GM12872 (cell line): ENCODE results near the gene CFAP410.

Experiments used
- TF ChIP-seq, protein P1 (sequence below): IDR thresholded peaks from 3 replicates; pipeline ENCODE4 v1.5.1; 2011; ENCODE audit warnings: low read depth, mild to moderate bottlenecking, low read length, moderate library complexity; ENCODE audit not compliant: insufficient read depth

The CFAP410 gene

GRCh38 chr21:44290327-44291077, 48.7 kb downstream of the CFAP410 start:
- TF ChIP-seq, protein P1, sequence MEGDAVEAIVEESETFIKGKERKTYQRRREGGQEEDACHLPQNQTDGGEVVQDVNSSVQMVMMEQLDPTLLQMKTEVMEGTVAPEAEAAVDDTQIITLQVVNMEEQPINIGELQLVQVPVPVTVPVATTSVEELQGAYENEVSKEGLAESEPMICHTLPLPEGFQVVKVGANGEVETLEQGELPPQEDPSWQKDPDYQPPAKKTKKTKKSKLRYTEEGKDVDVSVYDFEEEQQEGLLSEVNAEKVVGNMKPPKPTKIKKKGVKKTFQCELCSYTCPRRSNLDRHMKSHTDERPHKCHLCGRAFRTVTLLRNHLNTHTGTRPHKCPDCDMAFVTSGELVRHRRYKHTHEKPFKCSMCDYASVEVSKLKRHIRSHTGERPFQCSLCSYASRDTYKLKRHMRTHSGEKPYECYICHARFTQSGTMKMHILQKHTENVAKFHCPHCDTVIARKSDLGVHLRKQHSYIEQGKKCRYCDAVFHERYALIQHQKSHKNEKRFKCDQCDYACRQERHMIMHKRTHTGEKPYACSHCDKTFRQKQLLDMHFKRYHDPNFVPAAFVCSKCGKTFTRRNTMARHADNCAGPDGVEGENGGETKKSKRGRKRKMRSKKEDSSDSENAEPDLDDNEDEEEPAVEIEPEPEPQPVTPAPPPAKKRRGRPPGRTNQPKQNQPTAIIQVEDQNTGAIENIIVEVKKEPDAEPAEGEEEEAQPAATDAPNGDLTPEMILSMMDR, result no peak

DNA sequence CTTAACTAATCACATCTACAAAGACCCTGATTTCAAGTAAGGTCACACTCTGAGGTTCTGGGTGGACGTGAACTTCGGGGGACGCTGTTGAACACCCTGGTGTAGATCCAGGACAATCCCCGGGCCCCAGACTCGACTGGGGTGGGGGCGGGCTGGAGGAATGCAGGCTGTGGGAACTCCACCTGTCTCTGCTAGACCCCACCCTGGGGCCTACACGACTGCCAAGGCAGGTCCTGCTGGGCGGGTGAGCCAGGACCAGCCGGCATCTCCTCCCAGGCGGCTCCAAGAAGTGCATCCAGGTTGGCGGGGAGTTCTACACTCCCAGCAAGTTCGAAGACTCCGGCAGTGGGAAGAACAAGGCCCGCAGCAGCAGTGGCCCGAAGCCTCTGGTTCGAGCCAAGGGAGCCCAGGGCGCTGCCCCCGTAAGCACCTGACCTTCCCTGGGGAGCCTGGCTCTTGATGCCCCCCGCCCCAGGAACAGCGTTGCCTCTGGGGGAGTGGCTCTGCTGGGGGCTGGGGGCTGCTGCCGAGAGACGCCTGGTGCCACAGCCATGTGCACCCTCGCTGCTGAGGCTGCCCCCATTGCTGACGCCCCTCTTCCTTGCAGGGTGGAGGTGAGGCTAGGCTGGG, 49.7 kb downstream of the CFAP410 start:
- TF ChIP-seq, protein P1, result no peak

GRCh38 chr21:44288251-44289110, 50.7 kb downstream of the CFAP410 start:
- TF ChIP-seq, protein P1, result no peak

- TF ChIP-seq, protein P1, result no peak
These were observed 52.2 kb downstream of the CFAP410 start for GRCh38 chr21:44286716-44287632.

DNA sequence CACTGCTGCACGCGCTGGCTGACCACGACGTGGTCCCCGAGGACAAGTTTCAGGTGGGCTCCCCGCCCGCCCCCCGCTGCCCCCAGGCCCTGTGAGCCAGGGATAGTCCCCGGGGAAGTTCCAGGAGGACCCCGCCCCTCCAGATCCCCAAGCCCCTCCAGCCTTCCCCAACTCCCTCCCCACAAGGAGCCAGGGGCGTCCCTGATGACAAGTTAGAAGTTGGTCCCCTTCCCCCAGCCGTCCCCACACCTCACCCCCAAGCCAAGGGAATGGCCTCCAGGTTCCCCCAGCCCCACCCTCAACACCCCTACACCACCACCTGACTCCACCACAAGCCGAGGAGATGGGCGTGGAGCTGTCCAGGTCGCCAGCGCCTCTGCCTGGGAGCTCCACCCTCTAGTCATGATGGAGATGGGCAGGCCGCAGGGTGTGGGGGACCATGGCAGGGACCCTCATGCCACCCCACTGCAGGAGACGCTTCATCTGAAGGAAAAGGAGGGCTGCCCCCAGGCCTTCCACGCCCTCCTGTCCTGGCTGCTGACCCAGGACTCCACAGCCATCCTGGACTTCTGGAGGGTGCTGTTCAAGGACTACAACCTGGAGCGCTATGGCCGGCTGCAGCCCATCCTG, 53.0 kb downstream of the CFAP410 start:
- TF ChIP-seq, protein P1, result no peak

DNA sequence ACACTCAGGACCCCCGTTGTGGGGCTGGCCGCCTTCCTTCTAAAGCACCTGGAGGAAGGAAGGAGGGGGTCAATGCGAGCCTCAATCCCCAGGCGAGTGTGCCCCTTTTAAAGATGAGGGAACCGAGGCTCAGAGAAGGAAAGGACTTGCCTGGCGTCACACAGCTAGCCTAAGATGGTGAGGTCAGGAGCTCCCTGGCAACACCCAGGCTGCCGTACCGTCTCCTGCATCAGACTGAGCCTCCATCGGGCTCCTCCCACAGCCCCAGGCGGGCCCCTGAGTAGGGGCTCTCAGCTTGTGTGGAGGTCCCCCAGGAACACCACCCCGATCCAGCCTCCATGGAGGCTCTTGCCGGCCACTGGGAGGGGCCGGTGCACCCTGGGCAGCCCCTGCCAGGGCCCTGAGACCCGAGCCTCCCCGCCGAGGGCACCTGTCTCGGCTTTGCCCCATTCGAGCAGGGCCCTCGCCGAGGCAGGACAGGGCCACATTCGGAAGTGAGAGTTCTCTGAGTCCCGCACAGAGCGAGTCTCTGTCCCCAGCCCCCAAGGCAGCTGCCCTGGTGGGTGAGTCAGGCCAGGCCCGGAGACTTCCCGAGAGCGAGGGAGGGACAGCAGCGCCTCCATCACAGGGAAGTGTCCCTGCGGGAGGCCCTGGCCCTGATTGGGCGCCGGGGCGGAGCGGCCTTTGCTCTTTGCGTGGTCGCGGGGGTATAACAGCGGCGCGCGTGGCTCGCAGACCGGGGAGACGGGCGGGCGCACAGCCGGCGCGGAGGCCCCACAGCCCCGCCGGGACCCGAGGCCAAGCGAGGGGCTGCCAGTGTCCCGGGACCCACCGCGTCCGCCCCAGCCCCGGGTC, 53.8 kb downstream of the CFAP410 start, which contains the start of gene AIRE:
AIRE (plus strand) TSS at position 739 of the 855 bp plus-strand sequence. CDS start 131 bp downstream, outside the sequence.
- TF ChIP-seq, protein P1, result no peak
